ENCODE results near the gene ZNF219.

GRCh38 chr14:21093018-21093417, 5.4 kb downstream of the ZNF219 start:
- TF ChIP-seq CTCF (IDR thresholded peaks at IDR 0.05): no peak
- no peak for TF ChIP-seq POLR2A (IDR thresholded peaks at IDR 0.05)
- TF ChIP-seq EP300 (IDR thresholded peaks at IDR 0.05; ENCODE audit: low read depth): no peak
- TF ChIP-seq POLR2AphosphoS5 (IDR thresholded peaks at IDR 0.05): no peak
